ENCODE measurements around the gene TAF1C. TPM values are rescaled to one million over a fixed set of nuclear protein-coding genes. Genes with fewer than 3 reads are reported as not detected.

The TAF1C gene
- total RNA-seq, 1 donor: 19.5 TPM

Other genes with a start within 250 kb of the TAF1C start
- gene OSGIN1, start 233.8 kb downstream of the TAF1C start, total RNA-seq: 3.6 and 5.0 TPM in 2 replicates
- gene NECAB2, start 218.8 kb downstream of the TAF1C start, total RNA-seq: 0.29 and 0.72 TPM in 2 replicates
- gene SLC38A8, start 144.3 kb downstream of the TAF1C start, total RNA-seq: not detected in 2 replicates
- gene MBTPS1, start 70.1 kb downstream of the TAF1C start, total RNA-seq: 114 and 133 TPM in 2 replicates
- 18.1 and 18.9 TPM in 2 replicates for gene HSDL1, start 41.9 kb downstream of the TAF1C start, total RNA-seq
- gene DNAAF1, start 41.7 kb downstream of the TAF1C start, total RNA-seq: 0.29 and 0.36 TPM in 2 replicates
- gene ADAD2, start 4.1 kb upstream of the TAF1C start, total RNA-seq: under 0.01 TPM in 1 of 2 replicates, not detected in the other
- not detected in 2 replicates for gene KCNG4, start 53.0 kb upstream of the TAF1C start, total RNA-seq
- not detected in 2 replicates for gene WFDC1, start 107.8 kb upstream of the TAF1C start, total RNA-seq
- not detected in 2 replicates for gene ATP2C2, start 181.5 kb upstream of the TAF1C start, total RNA-seq

All from osteoblast (primary cell).